CD4-positive, alpha-beta memory T cell (primary cell): ENCODE data around the gene JADE3. TPM values are rescaled to one million over a fixed set of nuclear protein-coding genes. Genes with fewer than 3 reads are reported as not detected.
A peak's percentile ranks its signal among the peaks of the same experiment; 100 is the strongest.
"Not testable (repeated sequence)": the region's sequence is repeated elsewhere in the genome, so short reads cannot be mapped to it uniquely, and the experiment has no call there.

ENCODE experiments used
- CTCF ChIA-PET: fragments of 350-600 bp; sonication (Branson Sonifier 250); formaldehyde crosslinking; loops from one replicate; lab custom pipeline; 2021; ENCODE audit warnings: inconsistent platforms; ENCODE audit not compliant: partially characterized antibody; lab: Charles Lee
- POLR2A ChIA-PET: fragments of 350-600 bp; sonication (Branson Sonifier 250); formaldehyde crosslinking; loops from one replicate; lab custom pipeline; 2021; ENCODE audit not compliant: partially characterized antibody; lab: Charles Lee
- DNase-seq, 5 donors: peaks; one replicate each; pipeline versions ENCODE4 v3.0.0 to v3.0.0-alpha.2; 2020 to 2022; ENCODE audit warnings: mixed read lengths in 1 of 5
- H3K27ac ChIP-seq: one replicate; pipeline ENCODE4 v1.7.0; 2013; ENCODE audit warnings: low read depth, low read length
- H3K27me3 ChIP-seq: 2 replicates; pipeline ENCODE4 v1.7.0; 2013; ENCODE audit warnings: mild to moderate bottlenecking, low read length, moderate library complexity; ENCODE audit not compliant: insufficient read depth
- H3K36me3 ChIP-seq: 2 replicates; pipeline ENCODE4 v1.7.0; 2013; ENCODE audit warnings: mild to moderate bottlenecking, low read length, moderate library complexity; ENCODE audit not compliant: insufficient read depth
- H3K4me1 ChIP-seq: 2 replicates; pipeline ENCODE4 v1.7.0; 2013; ENCODE audit warnings: mild to moderate bottlenecking, low read length, moderate library complexity; ENCODE audit not compliant: insufficient read depth
- H3K4me3 ChIP-seq, 2 donors: one replicate each; pipeline ENCODE4 v1.7.0; 2013; ENCODE audit warnings: low read length in 2 of 2, mild to moderate bottlenecking in 1 of 2
- H3K9me3 ChIP-seq, 2 donors: one replicate each; pipeline ENCODE4 v1.7.0; 2013; ENCODE audit warnings: low read length in 2 of 2, control low read depth in 1 of 2; ENCODE audit not compliant: control insufficient read depth in 1 of 2
- H3K27ac Mint-ChIP-seq, 7 donors: one replicate each; pipeline ENCODE4 v1.8.0; 2020 to 2021; ENCODE audit warnings: mixed read lengths in 7 of 7, mild to moderate bottlenecking in 6 of 7, inconsistent platforms in 3 of 7, moderate library complexity in 3 of 7
- H3K27me3 Mint-ChIP-seq, 2 donors: one replicate each; pipeline ENCODE4 v1.8.0; 2020 to 2021; ENCODE audit warnings: mixed read lengths in 2 of 2
- H3K36me3 Mint-ChIP-seq, 2 donors: one replicate each; pipeline ENCODE4 v1.8.0; 2020 to 2021; ENCODE audit warnings: mixed read lengths in 2 of 2, inconsistent platforms in 1 of 2, mild to moderate bottlenecking in 1 of 2
- H3K4me1 Mint-ChIP-seq, 4 donors: one replicate each; pipeline ENCODE4 v1.8.0; 2020 to 2021; ENCODE audit warnings: mixed read lengths in 4 of 4, mild to moderate bottlenecking in 1 of 4
- H3K4me3 Mint-ChIP-seq, 8 donors: one replicate each; pipeline ENCODE4 v1.8.0; 2020 to 2021; ENCODE audit warnings: mixed read lengths in 8 of 8, mild to moderate bottlenecking in 7 of 8, moderate library complexity in 6 of 8, inconsistent platforms in 3 of 8
- H3K9me3 Mint-ChIP-seq, 8 donors: one replicate each; pipeline ENCODE4 v1.8.0; 2020 to 2021; ENCODE audit warnings: mixed read lengths in 8 of 8, mild to moderate bottlenecking in 5 of 8, inconsistent platforms in 3 of 8, moderate library complexity in 1 of 8
- intact Hi-C: fragments of 100-400 bp; cut with micrococcal nuclease; formaldehyde crosslinking; loops from one replicate; pipeline ENCODE4 v1.15.1; 2023
- polyA plus RNA-seq, 2 donors: library from polyadenylated mRNA; unstranded; fragments of 300-500 nt; fragmentation: Illumina TruSeq; gene quantifications; one replicate each; pipeline ENCODE4 v1.2.3, GENCODE V29; 2021
- total RNA-seq, 2 experiments: library from RNA; stranded (reverse); gene quantifications; one replicate each; pipeline ENCODE4 v1.2.3, GENCODE V29; 2021

The JADE3 gene
- total and polyA plus RNA-seq, 4 experiments from 2014 or later: 0.25 to 0.58 (median 0.44) TPM; not detected in 1

DNA sequence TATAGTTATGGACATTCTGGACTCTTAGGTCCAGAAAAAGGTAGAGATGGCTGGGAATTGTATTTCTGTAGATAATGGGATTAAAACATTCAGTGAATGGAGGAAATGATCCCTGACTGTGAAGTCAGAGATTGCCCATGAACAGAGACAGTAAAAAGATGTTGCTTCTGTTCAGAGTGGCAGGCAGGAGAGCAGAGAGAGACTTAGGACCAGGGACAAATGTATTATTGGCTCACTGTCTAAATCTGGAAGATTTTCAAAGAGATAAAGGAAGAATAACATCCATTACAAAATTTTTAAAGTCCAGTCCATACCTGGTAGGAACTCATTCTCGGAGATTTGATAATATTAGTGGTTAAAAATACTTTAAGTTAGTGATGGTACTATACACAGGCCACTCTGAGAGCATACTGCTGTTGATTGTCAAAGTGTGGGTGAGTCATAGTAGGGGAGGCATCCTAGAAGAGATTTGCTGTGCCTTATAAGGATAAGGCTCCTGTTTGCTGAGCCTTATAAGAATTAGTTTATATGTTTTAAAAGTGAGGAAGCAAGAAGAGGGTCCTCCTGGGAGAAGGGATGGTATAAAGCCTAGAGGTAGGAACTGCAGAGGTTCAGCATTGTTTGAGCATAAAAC lies 53.0 kb downstream of the JADE3 start:
- H3K4me1 ChIP-seq: no peaks in the 10 kb centered on the region
- POLR2A ChIA-PET: no interaction called here
- Mint-ChIP-seq H3K27ac (no peak overlapping the region), H3K27me3 (peaks cover 0 to 2% of the 10 kb centered on the region in 2 donors), H3K36me3 (no peaks in the 10 kb centered on the region), H3K4me3 (no peak overlapping the region), H3K4me1 (no peaks in the 10 kb centered on the region), H3K9me3 (no peaks in the 10 kb centered on the region)
- DNase-seq: no peak
- H3K9me3 ChIP-seq: no peaks in the 10 kb centered on the region
- H3K36me3 ChIP-seq: no peaks in the 10 kb centered on the region
- H3K27me3 ChIP-seq: no peaks in the 10 kb centered on the region
- H3K4me3 ChIP-seq: no peak overlapping the region
- CTCF ChIA-PET: no interaction called here
- intact Hi-C loops: no loop called here
- no peak overlapping the region for H3K27ac ChIP-seq

- Mint-ChIP-seq H3K9me3 (no peaks in the 10 kb centered on the region), H3K4me3 (no peak overlapping the region), H3K27me3 (peaks cover 0 to 2% of the 10 kb centered on the region in 2 donors), H3K4me1 (no peaks in the 10 kb centered on the region), H3K36me3 (no peaks in the 10 kb centered on the region), H3K27ac (no peak overlapping the region)
- CTCF ChIA-PET: no interaction called here
- Histone ChIP-seq H3K4me1 (no peaks in the 10 kb centered on the region), H3K27me3 (no peaks in the 10 kb centered on the region), H3K27ac (no peak overlapping the region), H3K4me3 (no peak overlapping the region), H3K9me3 (no peaks in the 10 kb centered on the region), H3K36me3 (no peaks in the 10 kb centered on the region)
- no peak for DNase-seq
- POLR2A ChIA-PET: no interaction called here
- intact Hi-C loops: no loop called here
These were observed 55.3 kb downstream of the JADE3 start for GRCh38 chrX:46967547-46967946.

GRCh38 chrX:46977046-46977445 lies 64.8 kb downstream of the JADE3 start:
- H3K27ac ChIP-seq, POLR2A ChIA-PET, H3K4me1 ChIP-seq, H3K4me1 Mint-ChIP-seq, H3K36me3 ChIP-seq, H3K27me3 ChIP-seq, H3K36me3 Mint-ChIP-seq, H3K4me3 Mint-ChIP-seq, H3K9me3 Mint-ChIP-seq, H3K27me3 Mint-ChIP-seq, intact Hi-C loops, H3K9me3 ChIP-seq, CTCF ChIA-PET, H3K27ac Mint-ChIP-seq, H3K4me3 ChIP-seq, DNase-seq: not testable (repeated sequence)

- no peak overlapping the region for H3K27ac Mint-ChIP-seq
- Histone ChIP-seq H3K36me3 (no peaks in the 10 kb centered on the region), H3K4me3 (no peak overlapping the region), H3K9me3 (no peaks in the 10 kb centered on the region), H3K27ac (no peak overlapping the region), H3K27me3 (no peaks in the 10 kb centered on the region), H3K4me1 (no peaks in the 10 kb centered on the region)
- H3K9me3 Mint-ChIP-seq: no peaks in the 10 kb centered on the region
- no peaks in the 10 kb centered on the region for H3K27me3 Mint-ChIP-seq
- intact Hi-C loops: loop anchor here (1.0 kb wide), 1 partner anchor 75 kb away; no protein-coding TSS in a partner anchor
- ChIA-PET CTCF (interaction anchor here (0.8 to 1.4 kb wide), 5 partner anchors 15 to 219 kb away, joined by 3 to 10 read pairs (median 3); no protein-coding TSS in a partner anchor), POLR2A (no interaction called here)
- DNase-seq: peak; percentile 52 to 59 (median 54)
- H3K4me3 Mint-ChIP-seq: no peak overlapping the region
- H3K4me1 Mint-ChIP-seq: no peaks in the 10 kb centered on the region
- H3K36me3 Mint-ChIP-seq: no peaks in the 10 kb centered on the region
These were observed 66.4 kb downstream of the JADE3 start for GRCh38 chrX:46978341-46979291.

GRCh38 chrX:46984705-46985104 lies 72.5 kb downstream of the JADE3 start:
- Mint-ChIP-seq H3K27ac (no peak overlapping the region), H3K27me3 (no peaks in the 10 kb centered on the region), H3K36me3 (no peaks in the 10 kb centered on the region), H3K4me3 (no peak overlapping the region), H3K9me3 (peaks cover 0 to 3% (median 0%) of the 10 kb centered on the region in 8 donors), H3K4me1 (no peaks in the 10 kb centered on the region)
- no peaks in the 10 kb centered on the region for H3K9me3 ChIP-seq
- ChIA-PET CTCF (no interaction called here), POLR2A (no interaction called here)
- intact Hi-C loops: no loop called here
- H3K4me1 ChIP-seq: no peaks in the 10 kb centered on the region
- no peaks in the 10 kb centered on the region for H3K27me3 ChIP-seq
- H3K4me3 ChIP-seq: no peak overlapping the region
- no peak overlapping the region for H3K27ac ChIP-seq
- no peak for DNase-seq
- no peaks in the 10 kb centered on the region for H3K36me3 ChIP-seq

- ChIA-PET CTCF (no interaction called here), POLR2A (no interaction called here)
- Histone ChIP-seq H3K27ac (no peak overlapping the region), H3K4me1 (no peaks in the 10 kb centered on the region), H3K4me3 (no peak overlapping the region), H3K36me3 (no peaks in the 10 kb centered on the region), H3K27me3 (no peaks in the 10 kb centered on the region), H3K9me3 (no peaks in the 10 kb centered on the region)
- no peaks in the 10 kb centered on the region for H3K36me3 Mint-ChIP-seq
- no peaks in the 10 kb centered on the region for H3K27me3 Mint-ChIP-seq
- no peaks in the 10 kb centered on the region for H3K4me1 Mint-ChIP-seq
- DNase-seq: no peak
- no peak overlapping the region for H3K4me3 Mint-ChIP-seq
- peaks cover 0 to 14% (median 2%) of the 10 kb centered on the region in 8 donors for H3K9me3 Mint-ChIP-seq
- no peak overlapping the region for H3K27ac Mint-ChIP-seq
- intact Hi-C loops: no loop called here
These were observed 77.3 kb downstream of the JADE3 start for GRCh38 chrX:46989548-46989947.

GRCh38 chrX:46991664-46992063 lies 79.4 kb downstream of the JADE3 start:
- no peak overlapping the region for H3K27ac ChIP-seq
- Mint-ChIP-seq H3K4me3 (no peak overlapping the region), H3K9me3 (peaks cover 0 to 14% (median 2%) of the 10 kb centered on the region in 8 donors), H3K27ac (no peak overlapping the region), H3K4me1 (no peaks in the 10 kb centered on the region), H3K36me3 (no peaks in the 10 kb centered on the region), H3K27me3 (no peaks in the 10 kb centered on the region)
- H3K27me3 ChIP-seq: no peaks in the 10 kb centered on the region
- H3K36me3 ChIP-seq: no peaks in the 10 kb centered on the region
- no peak for DNase-seq
- intact Hi-C loops: no loop called here
- H3K9me3 ChIP-seq: no peaks in the 10 kb centered on the region
- ChIA-PET CTCF (no interaction called here), POLR2A (no interaction called here)
- H3K4me1 ChIP-seq: no peaks in the 10 kb centered on the region
- H3K4me3 ChIP-seq: no peak overlapping the region
